ENCODE data around the gene ZNF581. TPM values are rescaled to one million over a fixed set of nuclear protein-coding genes. Genes with fewer than 3 reads are reported as not detected.

Gene ZNF581
- total RNA-seq, 1 experiment from 2014 or later: 65.1 TPM

DNA sequence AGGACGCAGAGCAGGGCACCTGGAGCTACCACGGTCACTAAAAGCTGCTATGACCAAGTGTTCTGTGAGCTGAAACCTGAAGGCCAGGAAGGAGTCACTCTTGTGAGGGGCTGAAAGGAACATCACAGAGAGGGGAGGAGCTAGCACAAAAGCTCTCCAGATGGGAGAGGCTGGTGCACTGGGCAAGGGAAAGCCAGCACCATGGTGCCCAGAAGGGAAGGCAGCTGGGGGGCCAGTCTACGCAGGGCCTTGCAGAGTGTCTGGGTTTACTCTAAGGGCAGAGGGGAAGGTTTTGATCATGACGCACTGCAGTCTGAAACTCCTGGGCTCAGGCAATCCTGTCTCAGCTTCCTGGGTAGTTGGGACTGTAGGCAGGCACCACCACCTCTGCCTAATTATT, 6.7 kb upstream of the ZNF581 start:
- peaks cover 24 to 36% of the 10 kb centered on the region in 2 experiments for H3K4me1 Mint-ChIP-seq
- no peak overlapping the region for H2BK12ac ChIP-seq (ENCODE audit: insufficient read length, low read depth, low read length)
- H2AK5ac ChIP-seq (ENCODE audit: insufficient read length, low read length): no peak overlapping the region
- no peak overlapping the region for H3K14ac ChIP-seq (ENCODE audit: insufficient read depth, low read length)
- no peak overlapping the region for H3K23ac ChIP-seq (ENCODE audit: insufficient read length, low read depth, low read length)
- no peak overlapping the region for H4K5ac ChIP-seq (ENCODE audit: insufficient read length, low read depth, low read length)
- H3K18ac ChIP-seq (ENCODE audit: insufficient read length, low read depth, low read length): no peak overlapping the region
- H2BK15ac ChIP-seq (ENCODE audit: low read depth, low read length): no peak overlapping the region
- no peak overlapping the region for H2BK5ac ChIP-seq (ENCODE audit: insufficient read length, low read length)
- H2BK120ac ChIP-seq (ENCODE audit: low read depth, low read length, poor library complexity, severe bottlenecking): no peak overlapping the region
- H3K36me3 Mint-ChIP-seq (ENCODE audit: insufficient read depth in 1 of 3, low read depth in 3 of 3): peaks cover 10 to 15% (median 14%) of the 10 kb centered on the region in 3 experiments
- H3K79me1 ChIP-seq (ENCODE audit: insufficient read depth, low read depth, low read length, poor library complexity, severe bottlenecking): peaks cover 6% of the 10 kb centered on the region
- TF ChIP-seq, protein P1, sequence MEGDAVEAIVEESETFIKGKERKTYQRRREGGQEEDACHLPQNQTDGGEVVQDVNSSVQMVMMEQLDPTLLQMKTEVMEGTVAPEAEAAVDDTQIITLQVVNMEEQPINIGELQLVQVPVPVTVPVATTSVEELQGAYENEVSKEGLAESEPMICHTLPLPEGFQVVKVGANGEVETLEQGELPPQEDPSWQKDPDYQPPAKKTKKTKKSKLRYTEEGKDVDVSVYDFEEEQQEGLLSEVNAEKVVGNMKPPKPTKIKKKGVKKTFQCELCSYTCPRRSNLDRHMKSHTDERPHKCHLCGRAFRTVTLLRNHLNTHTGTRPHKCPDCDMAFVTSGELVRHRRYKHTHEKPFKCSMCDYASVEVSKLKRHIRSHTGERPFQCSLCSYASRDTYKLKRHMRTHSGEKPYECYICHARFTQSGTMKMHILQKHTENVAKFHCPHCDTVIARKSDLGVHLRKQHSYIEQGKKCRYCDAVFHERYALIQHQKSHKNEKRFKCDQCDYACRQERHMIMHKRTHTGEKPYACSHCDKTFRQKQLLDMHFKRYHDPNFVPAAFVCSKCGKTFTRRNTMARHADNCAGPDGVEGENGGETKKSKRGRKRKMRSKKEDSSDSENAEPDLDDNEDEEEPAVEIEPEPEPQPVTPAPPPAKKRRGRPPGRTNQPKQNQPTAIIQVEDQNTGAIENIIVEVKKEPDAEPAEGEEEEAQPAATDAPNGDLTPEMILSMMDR (conservative IDR thresholded peaks at IDR 0.05): no peak
- peak overlapping the region; percentile 100 for H3K4me3 Mint-ChIP-seq
- H3K23me2 ChIP-seq (ENCODE audit: insufficient read length, low read depth, low read length, poor library complexity, severe bottlenecking): peaks cover 13% of the 10 kb centered on the region
- no peak overlapping the region for H3K27ac ChIP-seq (ENCODE audit: insufficient read length, low read depth, low read length)
- H3K56ac ChIP-seq (ENCODE audit: insufficient read length, low read depth, low read length): no peak overlapping the region
- H3T11ph ChIP-seq (ENCODE audit: low read length): no peak overlapping the region
- no peak overlapping the region for H2AFZ ChIP-seq (ENCODE audit: low read length)
- H3K27me3 ChIP-seq (ENCODE audit: insufficient read depth, low read length): no peaks in the 10 kb centered on the region
- H3K9me3 Mint-ChIP-seq: no peaks in the 10 kb centered on the region; a peak in 1 of 5 replicates
- H4K20me1 ChIP-seq (ENCODE audit: control insufficient read depth, insufficient read depth, insufficient read length): no peaks in the 10 kb centered on the region
- no CpG with 5 or more reads among the region's 4 CpGs for WGBS (ENCODE audit: extremely low coverage, insufficient read length, low lambda C conversion rate)
- H3K4me2 ChIP-seq (ENCODE audit: insufficient read depth, insufficient read length, low read length): no peak overlapping the region
- H4K91ac ChIP-seq (ENCODE audit: insufficient read length, low read depth, low read length): no peak overlapping the region
- H3K79me2 ChIP-seq (ENCODE audit: insufficient read depth, low read length): peaks cover 10% of the 10 kb centered on the region; the same call in 1 of the 2 replicates
- no peak for DNase-seq
- no peak overlapping the region for H3K9ac ChIP-seq (ENCODE audit: extremely low read depth, insufficient read length, low read length)
- H3K4me1 ChIP-seq (ENCODE audit: insufficient read depth, low read length): 0 out of 2 replicates have a peak, but pooled peaks cover 2% of the 10 kb centered on the region
- H2BK20ac ChIP-seq (ENCODE audit: low read depth, low read length, poor library complexity, severe bottlenecking): no peak overlapping the region
- H3K27ac Mint-ChIP-seq: peak overlapping the region in 2 of 3 experiments; percentile 8 to 57; a peak in 2 of 7 replicates
- H3K4ac ChIP-seq (ENCODE audit: low read depth, low read length): no peak overlapping the region
- H3K27me3 Mint-ChIP-seq (ENCODE audit: low read depth): peaks cover 3% of the 10 kb centered on the region; the same call in 1 of the 2 replicates
- H4K8ac ChIP-seq (replicated peaks; ENCODE audit: insufficient read length, low read depth, low read length): no peak overlapping the region
- no peaks in the 10 kb centered on the region for H3K9me3 ChIP-seq (ENCODE audit: control insufficient read depth, low read depth, low read length)

All from H9 (cell line).